GM12801 (cell line): ENCODE measurements around the gene E2F8.

ENCODE experiments used
- CTCF ChIP-seq: IDR thresholded peaks from one replicate; pipeline ENCODE4 v1.5.1; 2011; ENCODE audit warnings: control low read depth; ENCODE audit not compliant: insufficient read length; ENCODE audit errors: extremely low read depth

E2F8 gene

GRCh38 chr11:19239039-19239438, 1.7 kb downstream of the E2F8 start:
- TF ChIP-seq CTCF, result no peak

GRCh38 chr11:19237813-19238212, 2.9 kb downstream of the E2F8 start:
- TF ChIP-seq CTCF, result no peak

GRCh38 chr11:19237381-19237780, 3.4 kb downstream of the E2F8 start:
- no peak for TF ChIP-seq CTCF

- no peak for TF ChIP-seq CTCF
Observed at GRCh38 chr11:19234231-19234817, 6.4 kb downstream of the E2F8 start.

GRCh38 chr11:19232910-19233503, 7.7 kb downstream of the E2F8 start:
- no peak for TF ChIP-seq CTCF

- no peak for TF ChIP-seq CTCF
Observed at GRCh38 chr11:19229671-19230070, 11.1 kb downstream of the E2F8 start.

- no peak for TF ChIP-seq CTCF
Observed at GRCh38 chr11:19228968-19229367, 11.8 kb downstream of the E2F8 start.
